ENCODE results near the gene SOX8. TPM values are rescaled to one million over a fixed set of nuclear protein-coding genes. Genes with fewer than 3 reads are reported as not detected.

Gene SOX8
- total RNA-seq (2014; rRNA removed; shearing (Covaris generic)), result 0.87 and 1.3 TPM in 2 replicates

DNA sequence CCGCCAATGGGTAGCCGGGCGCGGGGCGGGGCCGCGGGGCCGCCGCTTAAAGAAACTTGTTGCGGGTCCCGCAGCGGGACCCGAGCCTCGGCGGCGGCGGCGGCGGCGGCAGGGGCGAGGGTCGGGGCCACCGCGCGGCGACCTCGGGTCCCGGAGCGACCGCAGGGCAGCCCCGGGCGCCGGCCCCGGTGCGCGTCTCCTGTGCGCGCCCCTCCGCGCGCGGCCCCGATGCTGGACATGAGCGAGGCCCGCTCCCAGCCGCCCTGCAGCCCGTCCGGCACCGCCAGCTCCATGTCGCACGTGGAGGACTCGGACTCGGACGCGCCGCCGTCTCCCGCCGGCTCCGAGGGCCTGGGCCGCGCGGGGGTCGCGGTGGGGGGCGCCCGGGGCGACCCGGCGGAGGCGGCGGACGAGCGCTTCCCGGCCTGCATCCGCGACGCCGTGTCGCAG lies at the start of gene SOX8:
Gene SOX8 (plus strand): TSS at position 76 of the 450 bp plus-strand sequence. CDS start 153 bp downstream, at position 229.

DNA sequence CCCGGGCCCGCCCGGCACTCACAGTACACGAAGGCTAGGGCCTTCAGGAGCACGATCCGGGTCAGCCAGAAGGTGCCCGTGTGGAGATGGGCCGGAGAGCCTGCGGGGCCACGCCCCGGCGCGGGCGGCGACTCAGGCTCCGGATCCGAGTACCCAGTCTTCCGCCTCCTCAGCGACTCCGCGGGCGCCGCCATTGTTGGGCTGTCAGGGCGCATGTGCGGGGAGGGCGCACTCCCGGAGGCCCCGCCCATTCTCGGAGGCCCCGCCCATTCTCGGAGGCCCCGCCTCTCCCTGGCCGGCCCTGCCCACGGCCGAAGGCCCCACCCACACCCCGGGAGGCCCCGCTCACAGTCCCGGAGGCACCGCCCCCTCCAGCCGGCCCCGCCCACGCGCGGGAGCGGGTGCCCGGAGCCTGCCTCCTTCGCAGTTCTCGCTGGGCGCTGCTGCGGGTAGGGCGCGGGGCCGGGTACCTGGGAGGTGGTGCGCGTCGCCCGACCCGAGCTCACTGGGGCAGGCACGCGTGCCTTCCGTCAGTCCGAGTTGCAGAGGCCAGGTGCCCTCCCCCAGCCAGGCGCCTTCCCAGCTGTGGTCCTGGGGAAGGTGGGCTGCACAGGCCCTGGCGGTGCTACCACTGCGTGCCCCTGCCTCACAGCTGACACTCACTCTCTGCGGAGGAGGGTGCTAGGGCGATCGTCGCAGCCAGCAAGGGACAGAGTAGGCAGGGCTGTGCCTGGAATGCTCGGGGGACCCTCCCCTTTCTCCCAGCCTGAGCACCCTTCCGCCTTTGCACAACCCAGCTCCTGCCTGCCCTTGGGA lies 10.6 kb upstream of the SOX8 start, which contains the start of gene LMF1:
Gene LMF1 (minus strand): TSS at position 219 of the 816 bp plus-strand sequence. CDS start 4 bp downstream, at position 215.

Other genes starting within 250 kb of the SOX8 start
- 39.5 and 43.3 TPM in 2 replicates for gene CIAO3, start 240.8 kb upstream of the SOX8 start, total RNA-seq (2014; rRNA removed; shearing (Covaris generic))
- gene MSLN, start 221.0 kb upstream of the SOX8 start, total RNA-seq (2014; rRNA removed; shearing (Covaris generic)), result 9.2 and 11.1 TPM in 2 replicates
- gene RPUSD1, start 193.4 kb upstream of the SOX8 start, total RNA-seq (2014; rRNA removed; shearing (Covaris generic)), result 42.7 and 43.5 TPM in 2 replicates
- 53.4 and 56.0 TPM in 2 replicates for gene CHTF18, start 193.2 kb upstream of the SOX8 start, total RNA-seq (2014; rRNA removed; shearing (Covaris generic))
- gene GNG13, start 181.0 kb upstream of the SOX8 start, total RNA-seq (2014; rRNA removed; shearing (Covaris generic)), result not detected in 2 replicates
- 5.5 and 11.8 TPM in 2 replicates for gene LMF1, start 10.8 kb upstream of the SOX8 start, total RNA-seq (2014; rRNA removed; shearing (Covaris generic))
- not detected in 2 replicates for gene SSTR5, start 91.0 kb downstream of the SOX8 start, total RNA-seq (2014; rRNA removed; shearing (Covaris generic))
- not detected in 2 replicates for gene C1QTNF8, start 114.5 kb downstream of the SOX8 start, total RNA-seq (2014; rRNA removed; shearing (Covaris generic))
- gene CACNA1H, start 171.3 kb downstream of the SOX8 start, total RNA-seq (2014; rRNA removed; shearing (Covaris generic)), result not detected in 2 replicates
- not detected in 2 replicates for gene TPSG1, start 243.5 kb downstream of the SOX8 start, total RNA-seq (2014; rRNA removed; shearing (Covaris generic))
- not detected in 2 replicates for gene TPSB2, start 248.4 kb downstream of the SOX8 start, total RNA-seq (2014; rRNA removed; shearing (Covaris generic))